Measurements from ENCODE around the gene CSMD2. TPM values are rescaled to one million over a fixed set of nuclear protein-coding genes. Genes with fewer than 3 reads are reported as not detected.

Gene CSMD2
- total RNA-seq, 1 donor from 2014 or later = 2.6 TPM

DNA sequence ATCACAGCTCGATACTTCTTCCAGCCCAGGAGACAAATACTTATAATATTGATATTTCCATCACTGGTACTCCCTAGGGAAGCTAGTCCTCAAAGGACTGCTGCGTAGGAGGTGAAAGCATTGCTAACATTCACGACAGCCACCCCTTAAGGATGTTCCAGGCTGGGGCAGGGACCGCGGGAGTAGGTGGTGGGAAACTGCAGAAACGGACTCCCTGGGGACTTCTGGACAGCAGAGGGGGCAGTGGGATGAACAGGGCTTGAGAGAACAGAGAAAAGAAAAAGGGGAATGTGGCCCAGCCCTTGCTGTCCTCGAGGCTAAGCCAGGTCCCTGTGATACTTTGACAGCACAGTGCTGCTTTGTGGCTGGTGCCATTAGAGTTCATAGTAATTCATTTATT lies 193.1 kb downstream of the CSMD2 start:
- no peaks in the 10 kb centered on the region for H3K79me2 ChIP-seq (ENCODE audit: low read depth)
- no peak overlapping the region for H3K4me3 ChIP-seq
- no peaks in the 10 kb centered on the region for H4K20me1 ChIP-seq (ENCODE audit: low read depth)
- Mint-ChIP-seq H3K4me1 (peaks cover 18% of the 10 kb centered on the region), H3K27ac (no peak overlapping the region), H3K27me3 (ENCODE audit: insufficient read depth, low read depth) (no peaks in the 10 kb centered on the region), H3K4me3 (no peak overlapping the region), H3K9me3 (no peaks in the 10 kb centered on the region), H3K36me3 (no peaks in the 10 kb centered on the region)
- no peaks in the 10 kb centered on the region for H3F3A ChIP-seq (ENCODE audit: low read depth)
- no peaks in the 10 kb centered on the region for H3K27me3 ChIP-seq
- no peak for TF ChIP-seq EZH2phosphoT487 (IDR thresholded peaks at IDR 0.05)
- TF ChIP-seq, protein P1, sequence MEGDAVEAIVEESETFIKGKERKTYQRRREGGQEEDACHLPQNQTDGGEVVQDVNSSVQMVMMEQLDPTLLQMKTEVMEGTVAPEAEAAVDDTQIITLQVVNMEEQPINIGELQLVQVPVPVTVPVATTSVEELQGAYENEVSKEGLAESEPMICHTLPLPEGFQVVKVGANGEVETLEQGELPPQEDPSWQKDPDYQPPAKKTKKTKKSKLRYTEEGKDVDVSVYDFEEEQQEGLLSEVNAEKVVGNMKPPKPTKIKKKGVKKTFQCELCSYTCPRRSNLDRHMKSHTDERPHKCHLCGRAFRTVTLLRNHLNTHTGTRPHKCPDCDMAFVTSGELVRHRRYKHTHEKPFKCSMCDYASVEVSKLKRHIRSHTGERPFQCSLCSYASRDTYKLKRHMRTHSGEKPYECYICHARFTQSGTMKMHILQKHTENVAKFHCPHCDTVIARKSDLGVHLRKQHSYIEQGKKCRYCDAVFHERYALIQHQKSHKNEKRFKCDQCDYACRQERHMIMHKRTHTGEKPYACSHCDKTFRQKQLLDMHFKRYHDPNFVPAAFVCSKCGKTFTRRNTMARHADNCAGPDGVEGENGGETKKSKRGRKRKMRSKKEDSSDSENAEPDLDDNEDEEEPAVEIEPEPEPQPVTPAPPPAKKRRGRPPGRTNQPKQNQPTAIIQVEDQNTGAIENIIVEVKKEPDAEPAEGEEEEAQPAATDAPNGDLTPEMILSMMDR (IDR thresholded peaks at IDR 0.05) = peak; percentile 9
- no peak overlapping the region for H3K27ac ChIP-seq
- peaks cover 20% of the 10 kb centered on the region for H3K4me1 ChIP-seq
- H3K36me3 ChIP-seq = no peaks in the 10 kb centered on the region
- peak; percentile 26 for DNase-seq (ENCODE audit: low spot score)
- H2AFZ ChIP-seq (replicated peaks) = no peak overlapping the region
- no peak overlapping the region for H3K4me2 ChIP-seq
- no peaks in the 10 kb centered on the region for H3K9me3 ChIP-seq (ENCODE audit: low read depth)
- no peak overlapping the region for H3K9ac ChIP-seq

DNA sequence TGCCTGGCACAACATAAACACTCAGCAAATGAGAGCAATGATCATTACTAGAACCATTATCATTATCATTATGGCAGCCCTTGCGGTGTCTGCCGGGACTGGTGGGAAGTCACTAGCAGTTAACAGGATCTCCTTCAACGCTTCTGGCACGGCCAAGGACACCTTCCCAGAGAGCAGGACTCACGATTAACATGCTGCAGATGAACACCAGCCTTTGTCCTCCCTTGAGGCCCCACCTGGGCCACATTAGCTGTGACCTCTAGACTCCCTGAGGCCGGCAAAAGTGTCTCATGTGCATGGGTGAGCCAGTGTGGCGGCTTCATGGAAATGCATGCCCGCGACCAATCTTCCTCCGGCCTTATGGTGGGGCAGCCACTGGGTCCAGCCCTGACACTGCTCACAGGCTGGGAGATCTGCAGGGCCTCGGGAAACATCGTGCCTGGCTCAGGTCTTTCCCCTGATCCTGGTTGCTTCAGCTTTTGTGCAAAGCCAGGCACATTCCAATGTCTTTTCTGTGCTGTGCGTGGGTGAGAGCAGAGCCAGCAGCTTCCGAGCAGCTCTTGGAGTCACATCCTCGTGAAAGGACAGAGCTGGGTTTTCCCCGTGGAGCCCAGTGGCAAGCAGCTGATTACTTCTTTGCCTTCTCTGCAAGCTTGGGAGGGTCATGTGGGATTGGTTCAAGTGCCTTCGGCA lies 193.9 kb downstream of the CSMD2 start:
- H4K20me1 ChIP-seq (ENCODE audit: low read depth) = no peaks in the 10 kb centered on the region
- no peak overlapping the region for H3K27ac ChIP-seq
- H3K36me3 Mint-ChIP-seq = no peaks in the 10 kb centered on the region
- TF ChIP-seq EZH2phosphoT487 (IDR thresholded peaks at IDR 0.05) (no peak), EZH2 (IDR thresholded peaks at IDR 0.05) (no peak)
- TF ChIP-seq, protein P1 (IDR thresholded peaks at IDR 0.05) = no peak
- H3K27ac Mint-ChIP-seq = peak overlapping the region; percentile 19
- H3K9ac ChIP-seq = no peak overlapping the region
- peak; percentile 47 for DNase-seq (ENCODE audit: low spot score)
- no peaks in the 10 kb centered on the region for H3F3A ChIP-seq (ENCODE audit: low read depth)
- H3K79me2 ChIP-seq (ENCODE audit: low read depth) = no peaks in the 10 kb centered on the region
- no peak overlapping the region for H3K4me3 ChIP-seq
- H3K9me3 Mint-ChIP-seq = no peaks in the 10 kb centered on the region
- no peaks in the 10 kb centered on the region for H3K27me3 Mint-ChIP-seq (ENCODE audit: insufficient read depth, low read depth)
- H3K9me3 ChIP-seq (ENCODE audit: low read depth) = no peaks in the 10 kb centered on the region
- H2AFZ ChIP-seq (replicated peaks) = no peak overlapping the region
- no peak overlapping the region for H3K4me2 ChIP-seq
- H3K4me1 Mint-ChIP-seq = peaks cover 18% of the 10 kb centered on the region
- no peaks in the 10 kb centered on the region for H3K27me3 ChIP-seq
- H3K36me3 ChIP-seq = no peaks in the 10 kb centered on the region
- no peak overlapping the region for H3K4me3 Mint-ChIP-seq
- H3K4me1 ChIP-seq = peaks cover 20% of the 10 kb centered on the region

DNA sequence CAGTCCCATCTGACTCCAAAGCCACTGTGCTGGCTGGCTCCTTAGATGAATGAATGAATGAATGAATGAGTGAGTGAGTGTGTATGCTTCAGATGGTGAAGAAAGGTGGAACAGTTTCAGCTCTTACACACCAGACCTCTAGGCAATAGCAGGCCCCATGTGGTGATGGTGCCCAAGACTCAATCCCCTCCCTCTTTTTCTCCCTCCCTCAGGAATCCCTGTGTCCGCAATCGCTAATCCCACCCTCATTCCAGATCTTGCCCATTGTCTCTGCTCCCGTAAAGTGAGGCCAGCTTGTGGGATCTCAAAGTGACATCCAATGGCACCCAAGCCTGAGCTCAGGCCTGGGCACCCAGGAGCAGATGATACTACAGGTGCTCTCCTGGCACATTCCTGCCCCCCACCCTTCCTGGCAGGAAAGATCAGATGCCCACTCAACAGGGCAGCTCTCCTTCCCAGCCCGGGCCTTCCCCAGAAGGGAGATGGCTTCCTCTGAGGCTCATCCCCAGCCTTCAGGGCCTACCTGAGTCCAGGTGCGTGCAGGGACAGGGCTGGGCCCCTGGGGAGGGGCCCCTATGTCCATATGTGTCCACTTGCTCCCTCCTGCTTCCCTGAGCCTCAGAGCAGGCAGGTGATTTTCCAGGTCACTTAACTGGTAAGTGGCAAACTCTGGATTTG lies 194.7 kb downstream of the CSMD2 start:
- Histone ChIP-seq H3K9ac (no peak overlapping the region), H4K20me1 (ENCODE audit: low read depth) (no peaks in the 10 kb centered on the region), H3K4me2 (no peak overlapping the region), H3K79me2 (ENCODE audit: low read depth) (no peaks in the 10 kb centered on the region), H3K4me1 (peaks cover 20% of the 10 kb centered on the region), H3K27ac (no peak overlapping the region), H3K4me3 (no peak overlapping the region), H3K27me3 (no peaks in the 10 kb centered on the region), H3K9me3 (ENCODE audit: low read depth) (no peaks in the 10 kb centered on the region), H3F3A (ENCODE audit: low read depth) (no peaks in the 10 kb centered on the region), H2AFZ (replicated peaks) (no peak overlapping the region), H3K36me3 (no peaks in the 10 kb centered on the region)
- Mint-ChIP-seq H3K27ac (no peak overlapping the region), H3K9me3 (no peaks in the 10 kb centered on the region), H3K4me1 (peaks cover 18% of the 10 kb centered on the region), H3K4me3 (no peak overlapping the region), H3K27me3 (ENCODE audit: insufficient read depth, low read depth) (no peaks in the 10 kb centered on the region), H3K36me3 (no peaks in the 10 kb centered on the region)
- TF ChIP-seq EZH2 (IDR thresholded peaks at IDR 0.05) = no peak
- TF ChIP-seq, protein P1 (IDR thresholded peaks at IDR 0.05) = no peak
- DNase-seq (ENCODE audit: low spot score) = peak; percentile 80

All from neural progenitor cell (in vitro differentiated cells).